K562 (cell line): ENCODE measurements around the gene AHCYL2. TPM values are rescaled to one million over a fixed set of nuclear protein-coding genes. Genes with fewer than 3 reads are reported as not detected.

Experiments
- ARID1B ChIP-seq: fragments of 450-650 bp; IDR thresholded peaks from 2 replicates; pipeline ENCODE4 v1.6.1; 2016; ENCODE audit warnings: antibody characterized with exemption, mild to moderate bottlenecking, inconsistent platforms
- ATF7 ChIP-seq: fragments of 450-650 bp; IDR thresholded peaks from 2 replicates; pipeline ENCODE4 v1.7.1; 2014; ENCODE audit warnings: mild to moderate bottlenecking, moderate library complexity
- BACH1 ChIP-seq: fragments of 200-800 bp; sonication (Bioruptor generic); IDR thresholded peaks from 2 replicates; pipeline ENCODE4 v1.6.1; 2016; ENCODE audit warnings: missing genetic modification characterization, missing compliant biosample characterization
- C11orf30 ChIP-seq: fragments of 450-650 bp; IDR thresholded peaks from 2 replicates; pipeline ENCODE4 v1.6.1; 2016; ENCODE audit warnings: low read depth, mild to moderate bottlenecking
- CREM ChIP-seq: IDR thresholded peaks from 2 replicates; pipeline ENCODE4 v1.6.1; 2014; ENCODE audit warnings: antibody characterized with exemption, low read depth
- ELF4 ChIP-seq: fragments of 450-650 bp; formaldehyde crosslinking; IDR thresholded peaks from 2 replicates; pipeline ENCODE4 v1.4.0; 2022; ENCODE audit warnings: missing genetic modification characterization
- GABPB1 ChIP-seq: sonication (generic); formaldehyde crosslinking; IDR thresholded peaks from 2 replicates; pipeline ENCODE4 v1.8.0; 2022; ENCODE audit warnings: mild to moderate bottlenecking, missing genetic modification reagents
- KLF16 ChIP-seq: IDR thresholded peaks from 2 replicates; pipeline ENCODE4 v1.6.1; 2016; ENCODE audit warnings: antibody characterized with exemption
- MAFG ChIP-seq: fragments of 450-650 bp; conservative IDR thresholded peaks from 2 replicates; pipeline ENCODE4 v1.6.1; 2016; ENCODE audit warnings: missing genetic modification characterization, missing compliant biosample characterization
- MTA2 ChIP-seq: fragments of 450-650 bp; IDR thresholded peaks from 2 replicates; pipeline ENCODE4 v1.6.1; 2016; ENCODE audit warnings: low read depth
- MXD1 ChIP-seq: fragments of 250-450 bp; sonication (Bioruptor Pico); IDR thresholded peaks from 2 replicates; pipeline ENCODE4 v1.8.0; 2021; ENCODE audit warnings: borderline replicate concordance, mild to moderate bottlenecking, moderate library complexity; ENCODE audit not compliant: poor library complexity, severe bottlenecking
- NFE2L1 ChIP-seq: fragments of 450-650 bp; IDR thresholded peaks from 2 replicates; pipeline ENCODE4 v1.6.1; 2016; ENCODE audit warnings: missing genetic modification characterization, low read depth, mild to moderate bottlenecking, missing compliant biosample characterization, moderate library complexity, borderline replicate concordance
- PCBP2 ChIP-seq: fragments of 200-400 bp; formaldehyde crosslinking; IDR thresholded peaks from 2 replicates; pipeline ENCODE4 v1.6.1; 2018; ENCODE audit warnings: low read length, low read depth, mild to moderate bottlenecking, moderate library complexity; ENCODE audit not compliant: poor library complexity, severe bottlenecking
- POLR2A ChIP-seq: fragments of 450-650 bp; conservative IDR thresholded peaks from 2 replicates; pipeline ENCODE4 v1.6.1; 2016
- SIN3A ChIP-seq, 2 experiments: fragments of 150-350 bp in 1 of 2; IDR thresholded peaks; 2 replicates each; pipeline ENCODE4 v1.6.1; 2011 to 2016; ENCODE audit warnings: borderline replicate concordance in 2 of 2, low read depth in 2 of 2, low read length in 2 of 2, mild to moderate bottlenecking in 2 of 2, moderate library complexity in 2 of 2; ENCODE audit not compliant: control insufficient read depth in 1 of 2
- SPI1 ChIP-seq: IDR thresholded peaks from 2 replicates; pipeline ENCODE4 v1.6.1; 2011; ENCODE audit warnings: low read depth, low read length, control low read depth, borderline replicate concordance
- SREBF1 ChIP-seq: fragments of 150-350 bp; IDR thresholded peaks from 2 replicates; pipeline ENCODE4 v1.6.1; 2014; ENCODE audit warnings: antibody characterized with exemption, low read depth, low read length, borderline replicate concordance
- TCF7 ChIP-seq: sonication (generic); IDR thresholded peaks from 2 replicates; pipeline ENCODE4 v1.6.1; 2016; ENCODE audit warnings: antibody characterized with exemption, borderline replicate concordance
- TRIM28 ChIP-seq: fragments of 450-650 bp; IDR thresholded peaks from 2 replicates; pipeline ENCODE4 v1.6.1; 2017
- VEZF1 ChIP-seq: fragments of 200-800 bp; sonication (Bioruptor generic); IDR thresholded peaks from 2 replicates; pipeline ENCODE4 v1.6.1; 2017; ENCODE audit warnings: missing genetic modification characterization, missing compliant biosample characterization
- ZBTB11 ChIP-seq, 3 experiments: fragments of 200-800 bp in 1 of 3; fragments of 250-450 bp in 1 of 3; fragments of 450-650 bp in 1 of 3; sonication (Bioruptor Pico) in 1 of 3; sonication (Bioruptor generic) in 1 of 3; formaldehyde crosslinking in 1 of 3; IDR thresholded peaks; 2 replicates each; pipeline versions ENCODE4 v1.6.1 to v1.8.0; 2016 to 2022; ENCODE audit warnings: mild to moderate bottlenecking in 2 of 3, missing genetic modification characterization in 2 of 3, missing compliant biosample characterization in 1 of 3, moderate library complexity in 1 of 3
- ZNF124 ChIP-seq: sonication (generic); formaldehyde crosslinking; IDR thresholded peaks from 2 replicates; pipeline ENCODE4 v1.8.1; 2022; ENCODE audit warnings: missing genetic modification reagents
- ZNF175 ChIP-seq: fragments of 200-800 bp; sonication (Bioruptor generic); IDR thresholded peaks from 2 replicates; pipeline ENCODE4 v1.6.1; 2016; ENCODE audit warnings: low read depth, mild to moderate bottlenecking, missing genetic modification characterization, missing compliant biosample characterization
- ZNF212 ChIP-seq: fragments of 450-650 bp; formaldehyde crosslinking; IDR thresholded peaks from 2 replicates; pipeline ENCODE4 v1.4.0; 2020; ENCODE audit warnings: mild to moderate bottlenecking
- polyA plus RNA-seq, 8 experiments: library from polyadenylated mRNA; depleted of rRNA in 4 of 8; stranded (reverse) in 5 of 8; unstranded in 3 of 8; fragments of >200 nt; fragmentation: Nextera tagmentation in 2 of 8; fragmentation: Illumina TruSeq in 1 of 8; extraction: Ambion mirVana in 2 of 8; extraction: Trizol in 1 of 8; gene quantifications; 2 replicates each; pipeline versions ENCODE4 v1.2.1 to v1.2.3, GENCODE V29; 2011 to 2014; ENCODE audit warnings: inconsistent platforms in 1 of 8, missing spikeins in 1 of 8
- total RNA-seq, 7 experiments: library from RNA; depleted of rRNA in 6 of 7; stranded (reverse); fragments of >200 nt in 6 of 7; fragmentation: Illumina TruSeq in 2 of 7; extraction: Trizol in 2 of 7; gene quantifications; 2 replicates each; pipeline versions ENCODE4 v1.2.1 to v1.2.3, GENCODE V29; 2011 to 2021; ENCODE audit warnings: low replicate concordance in 1 of 7

The AHCYL2 gene
- total and polyA plus RNA-seq, 9 of the 15 experiments (the other 6 are each of a cell fraction or from before 2014, with no cell fraction given), result 0.93 to 10.5 (median 5.2) TPM

- TF ChIP-seq VEZF1 (peak; percentile 79), ZNF212 (CRISPR knock-in tag) (no peak), ZNF124 (no peak), MAFG (peak; percentile 98), ELF4 (CRISPR knock-in tag) (no peak), GABPB1 (no peak), BACH1 (tag) (peak; percentile 86), ZBTB11 (CRISPR knock-in tag; IDR thresholded peaks at IDR 0.05) (0 out of 6 replicates have a peak, but pooled peaks of 1 of the 3 experiments have one; percentile 27), MXD1 (no peak), MTA2 (peak; percentile 71), PCBP2 (no peak), POLR2A (no peak), C11orf30 (peak; percentile 99), ZNF175 (CRISPR knock-in tag) (0 out of 2 replicates have a peak, but pooled peaks have one; percentile 57), SPI1 (peak; percentile 75; the same call in 1 of the 2 replicates), ARID1B (peak; percentile 94), ATF7 (peak; percentile 79), CREM (peak; percentile 80), NFE2L1 (peak; percentile 81), SREBF1 (no peak), SIN3A (IDR thresholded peaks at IDR 0.05; ENCODE audit: borderline replicate concordance in 2 of 2, control insufficient read depth in 1 of 2, low read depth in 2 of 2, low read length in 2 of 2) (0 out of 4 replicates have a peak, but pooled peaks of 1 of the 2 experiments have one; percentile 41), TCF7 (no peak), TRIM28 (0 out of 2 replicates have a peak, but pooled peaks have one; percentile 61), KLF16 (peak; percentile 72; the same call in 1 of the 2 replicates)
Observed at GRCh38 chr7:129401228-129401966, 176.6 kb downstream of the AHCYL2 start (continued).
